Measurements from ENCODE around the gene PTPRT.
"Not testable (repeated sequence)": the region's sequence is repeated elsewhere in the genome, so short reads cannot be mapped to it uniquely, and the experiment has no call there.

Gene PTPRT

GRCh38 chr20:43186312-43186711 lies 3.4 kb downstream of the PTPRT start:
- no peak for DNase-seq

GRCh38 chr20:43185901-43186300 lies 3.8 kb downstream of the PTPRT start:
- no peak for DNase-seq

GRCh38 chr20:43183536-43184070 lies 6.1 kb downstream of the PTPRT start:
- no peak for DNase-seq

GRCh38 chr20:43178080-43178479 lies 11.6 kb downstream of the PTPRT start:
- DNase-seq, result no peak

- DNase-seq, result no peak
Observed at GRCh38 chr20:43176726-43177125, 13.0 kb downstream of the PTPRT start.

GRCh38 chr20:43171930-43172329 lies 17.8 kb downstream of the PTPRT start:
- DNase-seq, result no peak

GRCh38 chr20:43170771-43171170 lies 18.9 kb downstream of the PTPRT start:
- no peak for DNase-seq

GRCh38 chr20:43167615-43168014 lies 22.1 kb downstream of the PTPRT start:
- no peak for DNase-seq

GRCh38 chr20:43167021-43167420 lies 22.7 kb downstream of the PTPRT start:
- DNase-seq, result no peak

GRCh38 chr20:43165611-43166010 lies 24.1 kb downstream of the PTPRT start:
- no peak for DNase-seq

GRCh38 chr20:43164736-43165135 lies 25.0 kb downstream of the PTPRT start:
- not testable (repeated sequence) for DNase-seq

- DNase-seq, result no peak
Observed at GRCh38 chr20:43161716-43162115, 28.0 kb downstream of the PTPRT start.

- DNase-seq, result no peak
Observed at GRCh38 chr20:43160941-43161340, 28.8 kb downstream of the PTPRT start.

- no peak for DNase-seq
Observed at GRCh38 chr20:43159994-43160393, 29.7 kb downstream of the PTPRT start.

GRCh38 chr20:43155366-43156100 lies 34.2 kb downstream of the PTPRT start:
- no peak for DNase-seq

- no peak for DNase-seq
Observed at GRCh38 chr20:43151901-43152300, 37.8 kb downstream of the PTPRT start.

GRCh38 chr20:43151256-43151655 lies 38.5 kb downstream of the PTPRT start:
- DNase-seq, result no peak

- DNase-seq, result no peak
Observed at GRCh38 chr20:43140726-43141125, 49.0 kb downstream of the PTPRT start.

- DNase-seq, result no peak
Observed at GRCh38 chr20:43138061-43138770, 51.5 kb downstream of the PTPRT start.

GRCh38 chr20:43137160-43137559 lies 52.5 kb downstream of the PTPRT start:
- DNase-seq, result no peak

GRCh38 chr20:43124241-43124640 lies 65.5 kb downstream of the PTPRT start:
- no peak for DNase-seq

- no peak for DNase-seq
Observed at GRCh38 chr20:43123180-43123579, 66.5 kb downstream of the PTPRT start.

- no peak for DNase-seq
Observed at GRCh38 chr20:43119720-43120119, 70.0 kb downstream of the PTPRT start.

- DNase-seq, result peak; percentile 2
Observed at GRCh38 chr20:43102394-43102793, 87.3 kb downstream of the PTPRT start.

Measured in hematopoietic multipotent progenitor cell treated with erythropoietin and hydrocortisone succinate and interleukin-3 and kit ligand, for 6 days (in vitro differentiated cells).